NAMALWA (cell line): Measurements from ENCODE around the gene GALNT10.

Source experiments
- DNase-seq: peaks from one replicate; pipeline ENCODE4 v3.0.0-alpha.2; 2015; ENCODE audit warnings: low spot score

Gene GALNT10

GRCh38 chr5:154296525-154297159 lies 106.1 kb downstream of the GALNT10 start:
- DNase-seq: no peak

GRCh38 chr5:154298065-154298464 lies 107.5 kb downstream of the GALNT10 start:
- no peak for DNase-seq

- no peak for DNase-seq
Observed at GRCh38 chr5:154300207-154300883, 109.8 kb downstream of the GALNT10 start.

- DNase-seq: no peak
Observed at GRCh38 chr5:154301726-154302125, 111.2 kb downstream of the GALNT10 start.

- no peak for DNase-seq
Observed at GRCh38 chr5:154302161-154302560, 111.6 kb downstream of the GALNT10 start.

DNA sequence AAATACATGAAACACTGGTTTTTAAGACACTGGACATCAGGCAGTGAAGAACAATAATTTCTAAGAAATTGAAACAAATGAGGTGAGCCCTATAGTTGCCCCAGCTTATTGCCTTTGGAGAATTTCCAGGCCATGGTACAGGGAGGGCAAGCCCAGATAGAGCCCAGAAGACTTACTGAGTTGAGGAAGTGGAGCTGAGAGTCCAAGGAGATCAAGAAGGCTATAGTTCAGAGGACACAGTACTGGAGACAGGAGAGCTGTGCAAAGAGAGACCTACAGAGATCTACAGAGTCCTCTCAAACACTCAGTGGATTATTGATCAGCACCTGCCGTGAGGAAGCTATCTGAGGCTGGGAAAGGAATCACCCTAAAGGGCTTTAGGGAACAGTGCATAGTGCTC lies 112.6 kb downstream of the GALNT10 start:
- no peak for DNase-seq

DNA sequence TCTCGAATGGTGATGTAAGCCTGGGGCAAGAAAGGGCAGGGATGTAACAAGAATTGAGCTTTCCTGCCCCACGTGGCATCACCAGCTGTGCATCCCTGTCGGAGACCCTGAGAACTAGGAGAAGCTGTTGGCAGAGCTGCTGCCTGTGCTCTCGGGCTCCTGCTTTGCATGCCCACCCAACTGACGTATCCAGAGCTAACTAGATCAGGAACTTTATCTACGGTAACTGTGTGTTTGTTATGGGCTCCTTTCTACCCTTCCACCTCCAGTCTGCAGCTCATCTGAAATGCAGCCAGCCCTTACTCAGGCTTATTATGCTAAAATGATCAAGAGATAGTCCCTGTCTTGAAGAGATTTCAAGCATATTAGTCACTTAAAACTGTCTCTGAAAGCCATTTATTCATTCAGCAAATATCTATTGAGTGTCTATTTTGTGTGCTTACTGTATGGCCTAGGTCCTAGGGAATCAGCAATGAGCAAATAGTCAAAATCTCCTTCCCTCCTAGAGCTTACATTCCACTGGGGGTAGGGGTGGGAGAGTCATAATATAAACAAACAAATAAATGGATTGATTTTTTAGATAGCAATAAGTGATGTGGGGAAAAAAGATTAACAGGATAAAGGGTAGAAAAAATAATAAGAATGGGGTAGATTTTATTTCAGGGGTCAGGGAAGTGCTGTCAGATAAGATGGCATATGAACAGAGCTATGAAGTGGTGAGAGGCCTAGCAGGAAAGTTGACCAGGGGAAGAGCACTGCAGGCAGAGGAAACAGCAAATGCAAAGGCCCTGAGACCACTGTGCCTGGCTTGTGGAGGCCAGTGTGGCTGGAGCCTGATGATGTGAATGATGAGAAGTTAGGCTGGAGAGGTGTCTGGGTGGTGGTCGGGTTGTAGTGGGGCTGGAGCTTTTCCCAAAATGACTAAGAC lies 118.2 kb downstream of the GALNT10 start:
- no peak for DNase-seq

- DNase-seq: no peak
Observed at GRCh38 chr5:154309371-154309745, 118.8 kb downstream of the GALNT10 start.

- no peak for DNase-seq
Observed at GRCh38 chr5:154309805-154310204, 119.3 kb downstream of the GALNT10 start.

DNA sequence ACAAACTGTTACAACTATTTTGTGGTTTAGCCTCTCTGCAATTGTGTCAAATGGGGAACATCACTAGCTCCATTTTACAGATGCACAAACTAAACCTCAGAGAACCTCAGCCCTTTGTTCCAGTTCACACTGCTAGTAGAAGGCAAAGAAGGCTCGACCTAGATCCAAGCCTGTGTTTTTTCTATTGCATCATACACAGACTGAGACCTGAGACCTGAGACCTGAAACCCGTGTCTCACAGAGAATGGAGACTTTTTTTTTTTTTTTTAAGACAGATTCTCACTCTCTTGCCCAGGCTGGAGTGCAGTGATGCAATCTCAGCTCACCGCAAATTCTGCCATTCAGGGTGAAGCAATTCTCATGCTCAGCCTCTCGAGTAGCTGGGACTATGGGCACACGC lies 120.8 kb downstream of the GALNT10 start:
- no peak for DNase-seq

DNA sequence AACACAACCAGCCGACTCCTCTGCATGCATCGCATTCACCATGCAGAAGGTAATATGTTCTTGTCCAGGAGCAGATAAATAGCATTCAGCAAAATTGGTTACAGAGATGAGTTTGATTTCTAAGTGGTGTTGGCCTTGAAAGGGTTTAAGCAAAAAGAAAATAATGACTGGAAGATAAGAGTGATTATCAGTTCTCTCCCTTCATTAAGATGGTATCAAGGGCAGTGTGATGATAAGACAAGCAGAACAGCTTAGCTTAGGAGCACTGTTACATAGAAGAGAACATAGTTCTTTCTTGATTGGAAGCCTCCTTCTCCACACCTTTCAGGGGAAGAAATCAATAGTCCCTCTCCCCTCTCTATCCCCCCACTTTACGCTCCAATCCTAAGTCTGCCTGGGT lies 121.5 kb downstream of the GALNT10 start:
- no peak for DNase-seq

- DNase-seq: no peak
Observed at GRCh38 chr5:154312576-154312975, 122.0 kb downstream of the GALNT10 start.

GRCh38 chr5:154313360-154314017 lies 123.0 kb downstream of the GALNT10 start:
- DNase-seq: no peak

DNA sequence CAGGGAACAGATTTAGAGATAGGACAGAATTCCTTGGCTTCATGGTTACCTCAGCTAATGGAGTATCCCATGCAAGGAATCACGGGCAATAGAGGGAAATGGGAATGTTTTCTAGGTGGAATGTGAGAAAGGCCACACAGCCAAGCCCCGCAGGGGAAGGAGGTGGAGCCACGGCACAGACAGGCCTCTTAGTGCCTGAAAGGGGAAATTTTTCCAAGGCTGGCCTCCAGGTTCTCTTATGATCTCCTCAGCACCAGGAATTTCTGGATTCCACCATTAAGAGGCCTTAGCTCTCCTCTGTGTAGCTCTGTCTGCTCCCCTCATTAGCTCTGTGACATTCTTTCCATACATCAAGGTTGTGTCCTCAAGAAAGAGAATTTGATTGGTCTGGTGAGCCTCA lies 124.7 kb downstream of the GALNT10 start:
- no peak for DNase-seq

DNA sequence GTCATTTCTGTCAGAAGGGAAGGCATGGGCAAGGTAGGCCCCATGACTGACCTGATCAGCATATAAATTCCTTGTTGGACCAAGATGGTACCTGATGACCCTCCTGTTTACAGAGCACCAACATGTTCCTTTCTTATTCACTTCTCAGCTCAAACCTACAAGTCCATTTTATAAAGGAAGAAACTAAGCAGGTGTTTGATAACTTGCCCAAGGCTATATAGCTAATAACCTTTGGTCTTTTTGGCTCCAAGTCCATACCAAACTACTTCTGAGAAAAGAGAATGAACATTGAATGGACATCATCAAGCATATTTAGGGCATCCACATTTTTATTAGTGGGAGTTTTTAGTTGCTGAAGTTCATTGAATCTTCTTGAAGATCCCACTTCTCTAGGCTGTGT lies 125.2 kb downstream of the GALNT10 start:
- DNase-seq: no peak

DNA sequence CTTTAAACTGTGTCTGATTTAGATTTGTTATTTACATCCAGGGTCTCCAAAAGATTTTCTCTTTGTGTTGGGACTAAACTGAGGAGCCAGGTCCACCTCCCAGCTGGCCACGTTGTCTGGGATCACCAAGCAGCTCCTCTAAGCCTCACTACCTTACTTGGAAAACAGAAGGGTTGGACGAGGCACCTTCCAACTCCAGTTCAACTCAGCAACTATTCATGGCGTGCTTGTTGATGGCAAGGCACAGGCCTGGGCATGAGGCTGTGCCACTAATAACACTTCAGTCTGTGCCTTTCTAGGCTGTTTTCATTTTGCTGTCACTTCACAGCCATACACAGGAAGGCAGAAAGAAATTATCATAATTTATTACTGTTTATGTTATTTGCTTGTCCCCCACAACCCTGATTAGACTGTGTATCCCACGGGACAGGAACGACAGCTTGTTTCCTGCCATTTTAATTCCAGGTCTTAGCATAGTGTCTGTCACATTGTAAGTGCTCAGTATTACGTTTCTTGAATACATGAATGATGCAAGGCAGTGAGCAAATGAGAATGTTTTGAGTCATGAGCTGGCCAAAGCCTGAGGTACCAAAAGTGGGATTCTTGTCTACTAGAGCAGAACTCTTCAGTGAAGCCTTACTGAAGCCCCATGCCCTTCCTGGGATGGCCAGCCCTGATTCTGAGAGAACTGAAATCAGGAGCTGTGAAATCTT lies 125.8 kb downstream of the GALNT10 start:
- DNase-seq: no peak

GRCh38 chr5:154317916-154318315 lies 127.4 kb downstream of the GALNT10 start:
- DNase-seq: no peak

DNA sequence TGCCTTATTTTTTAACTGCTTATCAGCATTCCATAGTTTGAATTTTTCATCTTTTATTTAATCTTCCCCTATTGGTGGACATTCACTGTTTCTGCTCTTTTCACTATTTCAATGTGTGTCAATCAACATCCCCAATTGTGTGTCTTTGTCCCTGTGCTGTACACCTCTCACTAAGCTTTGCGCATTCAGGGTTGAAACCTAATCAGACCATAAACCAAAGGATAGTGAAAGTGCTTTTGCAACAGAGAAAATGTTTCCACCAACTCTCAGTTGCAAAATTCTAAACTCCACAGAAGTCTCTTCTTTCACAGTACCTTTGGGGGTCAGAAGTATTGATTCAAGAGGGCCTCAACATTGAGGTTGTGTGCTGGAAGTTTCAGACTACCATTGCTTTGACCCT lies 128.2 kb downstream of the GALNT10 start:
- DNase-seq: no peak

DNA sequence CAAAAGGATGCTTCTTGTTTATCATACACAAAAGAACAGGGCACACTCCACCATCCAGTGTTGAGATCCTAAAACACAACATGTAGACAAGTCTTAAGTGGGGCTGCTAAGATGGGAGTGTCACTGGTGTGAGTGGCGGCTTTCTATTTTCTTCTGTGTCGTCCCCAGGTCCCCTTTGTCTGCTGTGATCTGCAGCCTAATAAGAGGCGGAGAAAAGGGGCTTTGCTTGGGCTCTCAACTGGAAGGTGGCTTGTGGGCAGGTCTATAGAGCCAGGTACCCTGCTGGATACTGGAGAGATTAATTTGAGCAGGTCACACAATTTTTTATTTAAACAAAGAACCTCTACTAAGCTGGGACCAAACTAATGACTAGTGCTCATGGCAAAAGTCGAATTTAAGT lies 129.2 kb downstream of the GALNT10 start:
- no peak for DNase-seq

- DNase-seq: no peak
Observed at GRCh38 chr5:154320224-154321089, 129.9 kb downstream of the GALNT10 start.

DNA sequence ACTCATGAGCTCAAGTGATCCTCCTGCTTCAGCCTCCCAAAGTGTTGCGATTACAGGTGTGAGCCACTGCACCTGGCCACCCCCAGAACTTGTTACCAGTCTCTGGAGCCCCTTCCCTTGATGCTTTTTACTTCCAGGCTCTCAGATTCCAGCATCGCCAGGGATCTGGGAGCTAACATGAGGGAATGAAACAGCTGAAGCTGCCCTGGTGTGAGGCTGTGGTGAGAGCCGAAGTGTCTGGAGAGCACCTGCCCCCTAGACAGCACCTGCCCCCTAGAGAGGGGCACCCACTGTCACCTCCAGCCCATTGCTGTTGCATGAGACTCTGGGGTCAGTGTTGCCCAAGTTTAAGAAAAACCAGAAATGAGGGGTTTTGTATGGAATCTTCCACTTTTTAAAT lies 131.0 kb downstream of the GALNT10 start:
- no peak for DNase-seq
